ENCODE data around the gene ABCD3. TPM values are rescaled to one million over a fixed set of nuclear protein-coding genes. Genes with fewer than 3 reads are reported as not detected.
"Not testable (repeated sequence)": the region's sequence is repeated elsewhere in the genome, so short reads cannot be mapped to it uniquely, and the experiment has no call there.

Gene ABCD3
- total RNA-seq, 3 donors from 2014 or later, result 22.2 to 60.3 (median 36.1) TPM

- H3K4me1 ChIP-seq, result peaks cover 0 to 6% of the 10 kb centered on the region in 2 donors
- no peak for TF ChIP-seq POLR2A (IDR thresholded peaks at IDR 0.05)
- TF ChIP-seq POLR2AphosphoS5 (IDR thresholded peaks at IDR 0.05), result no peak
- TF ChIP-seq CTCF (IDR thresholded peaks at IDR 0.05), result no peak
- intact Hi-C loops (cut with DNase I; ENCODE audit: low total_unique reads), result no loop called here
- no peaks in the 10 kb centered on the region for H3K27me3 ChIP-seq
- H3K27ac ChIP-seq, result peak overlapping the region; percentile 43 to 57
- no peaks in the 10 kb centered on the region for H3K36me3 ChIP-seq
- no peak for DNase-seq (ENCODE audit: low spot score in 2 of 2)
- H3K4me3 ChIP-seq, result peak overlapping the region in 2 of 3 donors; percentile 2 to 30
- H3K9me3 ChIP-seq, result no peaks in the 10 kb centered on the region
Measured at GRCh38 chr1:94425821-94426484, 7.8 kb downstream of the ABCD3 start.

GRCh38 chr1:94426485-94426870, 8.3 kb downstream of the ABCD3 start:
- H3K9me3 ChIP-seq; DNase-seq (ENCODE audit: low spot score in 2 of 2); H3K36me3 ChIP-seq; intact Hi-C loops (cut with DNase I; ENCODE audit: low total_unique reads); H3K4me1 ChIP-seq; H3K27me3 ChIP-seq; H3K4me3 ChIP-seq: not testable (repeated sequence)
- H3K27ac ChIP-seq, result peak overlapping the region in 1 of 2 donors; percentile 43

- Histone ChIP-seq H3K27me3 (no peaks in the 10 kb centered on the region), H3K4me1 (peaks cover 0 to 6% of the 10 kb centered on the region in 2 donors), H3K36me3 (no peaks in the 10 kb centered on the region), H3K27ac (no peak overlapping the region), H3K4me3 (no peak overlapping the region), H3K9me3 (no peaks in the 10 kb centered on the region)
- intact Hi-C loops (cut with DNase I; ENCODE audit: low total_unique reads), result no loop called here
- no peak for TF ChIP-seq CTCF (IDR thresholded peaks at IDR 0.05)
- no peak for TF ChIP-seq POLR2A (IDR thresholded peaks at IDR 0.05)
- TF ChIP-seq POLR2AphosphoS5 (IDR thresholded peaks at IDR 0.05), result no peak
- DNase-seq (ENCODE audit: low spot score in 2 of 2), result no peak
Measured at GRCh38 chr1:94428441-94428840, 10.3 kb downstream of the ABCD3 start.

- H3K27ac ChIP-seq; H3K4me3 ChIP-seq; H3K36me3 ChIP-seq; DNase-seq (ENCODE audit: low spot score in 2 of 2); intact Hi-C loops (cut with DNase I; ENCODE audit: low total_unique reads); H3K4me1 ChIP-seq; H3K27me3 ChIP-seq; H3K9me3 ChIP-seq: not testable (repeated sequence)
Measured at GRCh38 chr1:94428927-94429528, 10.8 kb downstream of the ABCD3 start.

- DNase-seq (ENCODE audit: low spot score in 2 of 2); H3K27me3 ChIP-seq; H3K36me3 ChIP-seq; intact Hi-C loops (cut with DNase I; ENCODE audit: low total_unique reads); H3K27ac ChIP-seq; H3K9me3 ChIP-seq; H3K4me3 ChIP-seq; H3K4me1 ChIP-seq: not testable (repeated sequence)
Measured at GRCh38 chr1:94430066-94430465, 11.9 kb downstream of the ABCD3 start.

- TF ChIP-seq CTCF (IDR thresholded peaks at IDR 0.05) (no peak), POLR2AphosphoS5 (IDR thresholded peaks at IDR 0.05) (no peak), POLR2A (IDR thresholded peaks at IDR 0.05) (no peak)
- no peak overlapping the region for H3K4me3 ChIP-seq
Measured at GRCh38 chr1:94433866-94434265, 15.7 kb downstream of the ABCD3 start.

More at GRCh38 chr1:94433866-94434265, 15.7 kb downstream of the ABCD3 start:
- peaks cover 0 to 13% of the 10 kb centered on the region in 2 donors for H3K9me3 ChIP-seq
- no peaks in the 10 kb centered on the region for H3K27me3 ChIP-seq
- H3K4me1 ChIP-seq, result no peaks in the 10 kb centered on the region
- H3K27ac ChIP-seq, result no peak overlapping the region
- no peak for DNase-seq (ENCODE audit: low spot score in 2 of 2)
- H3K36me3 ChIP-seq, result no peaks in the 10 kb centered on the region
- intact Hi-C loops (cut with DNase I; ENCODE audit: low total_unique reads), result no loop called here

All from breast epithelium (tissue), 4 donors.